ENCODE data around the gene SCARF1.

Gene SCARF1

GRCh38 chr17:1627982-1628855 is 17.3 kb downstream of the SCARF1 start, which contains the start of gene SLC43A2:
Gene SLC43A2 (minus strand): TSS chr17:1628834. CDS start chr17:1627874, 960 bp downstream.
- DNase-seq: peak; percentile 84

- peak; percentile 69 for DNase-seq
Observed at GRCh38 chr17:1627182-1627981, 18.1 kb downstream of the SCARF1 start.

- DNase-seq: no peak
Observed at GRCh38 chr17:1626333-1626732, 19.2 kb downstream of the SCARF1 start.

GRCh38 chr17:1625581-1625980 is 20.0 kb downstream of the SCARF1 start:
- DNase-seq: no peak

- DNase-seq: no peak
Observed at GRCh38 chr17:1625053-1625452, 20.5 kb downstream of the SCARF1 start.

GRCh38 chr17:1624650-1625049 is 20.9 kb downstream of the SCARF1 start:
- DNase-seq: no peak

- DNase-seq: no peak
Observed at GRCh38 chr17:1623057-1623630, 22.4 kb downstream of the SCARF1 start.

GRCh38 chr17:1621273-1621954 is 24.1 kb downstream of the SCARF1 start:
- DNase-seq: no peak

- no peak for DNase-seq
Observed at GRCh38 chr17:1620486-1620885, 25.0 kb downstream of the SCARF1 start.

GRCh38 chr17:1617620-1618174 is 27.8 kb downstream of the SCARF1 start:
- no peak for DNase-seq

GRCh38 chr17:1616101-1616500 is 29.4 kb downstream of the SCARF1 start:
- DNase-seq: no peak

GRCh38 chr17:1612400-1612799 is 33.1 kb downstream of the SCARF1 start:
- DNase-seq: no peak

- DNase-seq: no peak
Observed at GRCh38 chr17:1611715-1612114, 33.8 kb downstream of the SCARF1 start.

- no peak for DNase-seq
Observed at GRCh38 chr17:1608676-1609075, 36.9 kb downstream of the SCARF1 start.

- DNase-seq: no peak
Observed at GRCh38 chr17:1607971-1608320, 37.6 kb downstream of the SCARF1 start.

- no peak for DNase-seq
Observed at GRCh38 chr17:1606352-1606985, 39.1 kb downstream of the SCARF1 start.

GRCh38 chr17:1605681-1606351 is 39.7 kb downstream of the SCARF1 start:
- no peak for DNase-seq

- no peak for DNase-seq
Observed at GRCh38 chr17:1604831-1605528, 40.6 kb downstream of the SCARF1 start.

GRCh38 chr17:1601571-1601970 is 44.0 kb downstream of the SCARF1 start:
- DNase-seq: no peak

GRCh38 chr17:1598399-1599095 is 47.0 kb downstream of the SCARF1 start:
- no peak for DNase-seq
